SHP77 treated with DMSO at 0.1 percent for 48 hours (cell line): Measurements from ENCODE around the gene POC1A.

Experiments
- DNase-seq: peaks from one replicate; lab custom pipeline; 2025; lab: John Stamatoyannopoulos, UW

POC1A gene

DNA sequence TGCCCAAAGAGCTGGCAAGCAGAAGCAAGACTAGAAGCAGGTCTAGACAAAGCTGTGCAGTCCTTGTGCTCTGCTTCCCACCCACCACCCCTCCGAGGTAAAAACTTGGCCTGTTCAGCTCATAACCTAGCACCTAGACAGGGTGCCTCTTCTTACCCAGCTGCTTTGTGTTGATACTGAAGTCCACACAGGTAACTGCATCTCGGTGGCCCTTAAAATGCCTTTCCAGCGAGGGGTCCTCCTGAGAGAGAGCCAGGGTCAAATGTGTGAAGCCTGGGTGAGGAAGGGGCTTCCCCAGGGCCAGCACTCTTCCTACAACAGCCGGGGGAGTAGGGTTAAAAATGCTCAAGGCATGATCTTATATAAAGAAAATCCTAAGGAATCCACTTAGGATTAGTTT is 3.4 kb downstream of the POC1A start:
- no peak for DNase-seq

DNA sequence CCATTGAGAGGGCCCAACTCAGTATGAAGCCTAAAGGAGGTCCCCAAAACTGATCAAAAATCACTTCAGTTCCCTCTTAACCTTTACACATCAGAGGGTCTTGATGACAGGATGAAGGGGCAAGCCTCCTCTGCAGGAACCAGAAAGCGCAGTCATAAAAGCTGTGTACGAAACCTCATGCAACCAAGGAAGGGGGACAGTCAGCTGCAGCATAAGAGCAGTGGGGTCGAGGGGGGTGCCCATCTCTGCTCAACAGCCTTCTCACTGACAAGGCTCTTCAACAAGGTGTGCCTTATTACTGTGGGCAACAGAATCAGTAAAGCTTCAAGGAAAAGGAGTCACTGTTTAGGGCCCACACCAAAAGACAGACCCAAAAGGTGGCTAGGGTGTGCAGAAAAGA is 3.9 kb downstream of the POC1A start:
- DNase-seq: no peak

DNA sequence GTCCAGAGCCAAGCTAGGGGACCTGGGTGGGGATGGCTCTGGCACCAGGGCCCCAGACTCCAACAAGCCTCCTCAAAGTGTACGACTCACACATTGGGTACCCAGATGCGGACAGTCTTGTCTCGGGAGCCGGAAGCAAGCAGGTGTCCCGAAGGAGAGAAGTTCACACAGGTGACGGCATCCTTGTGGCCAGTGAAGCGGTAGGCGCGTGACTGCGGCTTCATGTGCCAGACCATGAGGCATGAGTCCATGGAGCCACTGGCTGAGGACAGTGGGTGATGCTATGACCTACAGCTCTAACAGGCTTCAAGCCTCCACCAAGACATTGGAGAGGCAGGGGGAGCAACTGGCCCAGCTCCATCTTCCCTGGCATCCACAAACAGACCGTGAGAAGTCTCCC is 4.5 kb downstream of the POC1A start:
- DNase-seq: no peak

DNA sequence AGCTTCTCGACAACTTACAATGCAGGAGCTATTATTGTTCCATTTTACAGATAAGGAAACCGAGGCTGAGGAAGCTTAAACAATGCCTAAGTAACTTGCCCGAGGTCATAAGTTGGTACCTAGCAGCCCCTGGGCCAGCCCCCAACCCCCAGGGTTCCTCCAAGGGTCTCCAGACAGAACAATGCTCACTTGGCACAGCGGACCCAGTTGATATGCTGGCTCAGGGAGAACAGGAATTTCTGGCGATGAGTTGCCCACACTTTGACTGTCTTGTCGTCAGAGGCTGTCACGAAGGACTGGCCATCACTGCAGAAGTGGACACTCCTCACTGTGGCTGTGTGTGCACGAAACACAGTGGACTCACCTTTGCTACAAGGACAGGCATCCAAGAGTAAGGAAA is 5.2 kb downstream of the POC1A start:
- DNase-seq: no peak

- DNase-seq: no peak
Observed at GRCh38 chr3:52147804-52148203, 6.4 kb downstream of the POC1A start.

GRCh38 chr3:52146811-52147210 is 7.4 kb downstream of the POC1A start:
- DNase-seq: no peak

DNA sequence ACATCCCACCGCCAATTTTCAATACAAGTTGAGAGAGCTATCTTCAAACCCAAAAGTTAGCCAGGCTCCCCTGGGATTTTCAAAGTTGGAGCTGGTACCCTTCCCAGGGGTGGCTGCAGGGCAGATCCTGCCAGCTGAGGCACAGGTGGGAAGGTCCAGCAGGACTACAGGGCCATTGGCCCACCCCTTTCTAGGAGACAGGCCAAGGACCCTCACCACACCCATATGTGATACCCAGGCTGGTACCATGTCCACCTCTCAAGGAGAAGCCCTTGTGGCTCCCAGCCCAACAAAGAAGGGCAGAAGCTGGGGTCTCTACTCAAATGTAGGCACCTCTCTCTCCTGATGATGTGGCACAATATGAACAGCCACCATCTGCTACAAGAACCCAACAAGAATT is 8.0 kb downstream of the POC1A start:
- no peak for DNase-seq

GRCh38 chr3:52145736-52146110 is 8.5 kb downstream of the POC1A start:
- DNase-seq: no peak

GRCh38 chr3:52144796-52145735 is 9.2 kb downstream of the POC1A start:
- no peak for DNase-seq

DNA sequence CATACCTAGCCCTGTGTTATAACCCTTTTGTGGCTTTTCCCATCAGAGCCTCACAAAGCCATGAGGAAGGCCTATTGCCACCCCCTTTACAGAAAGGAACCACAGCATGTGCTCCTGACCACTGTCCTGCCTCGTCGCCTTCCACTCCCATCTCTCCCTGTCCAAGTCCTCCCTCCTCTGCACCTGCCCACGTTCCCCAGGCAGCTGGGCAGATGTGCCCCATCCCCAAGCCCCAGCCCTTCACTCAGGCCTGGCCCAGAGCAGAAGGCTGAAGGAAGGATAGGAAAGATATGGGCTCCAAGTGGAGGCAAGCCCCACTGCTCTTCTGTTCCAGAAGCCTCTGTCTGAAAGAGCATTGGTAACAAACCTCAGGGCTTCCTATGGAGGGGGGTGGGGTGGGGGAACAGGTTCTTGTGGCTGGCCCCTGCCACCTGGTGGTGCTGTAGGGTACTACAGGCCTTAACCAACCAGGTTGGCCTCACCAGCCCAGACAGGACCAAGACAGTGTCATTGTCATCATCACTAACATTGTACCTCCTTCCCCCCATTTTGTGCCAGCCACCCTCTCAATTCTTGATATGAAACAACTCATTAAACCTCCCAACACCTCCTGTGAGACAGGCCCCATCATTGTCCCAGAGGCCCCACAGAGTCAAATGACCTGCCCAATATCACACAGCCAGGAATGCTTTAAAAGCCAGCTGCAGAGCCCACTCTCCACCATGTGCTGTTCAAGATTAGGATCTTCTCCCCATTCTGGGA is 10.0 kb downstream of the POC1A start:
- no peak for DNase-seq

GRCh38 chr3:52143616-52144015 is 10.6 kb downstream of the POC1A start:
- no peak for DNase-seq

GRCh38 chr3:52143156-52143555 is 11.1 kb downstream of the POC1A start:
- DNase-seq: no peak

- no peak for DNase-seq
Observed at GRCh38 chr3:52141751-52142150, 12.5 kb downstream of the POC1A start.

DNA sequence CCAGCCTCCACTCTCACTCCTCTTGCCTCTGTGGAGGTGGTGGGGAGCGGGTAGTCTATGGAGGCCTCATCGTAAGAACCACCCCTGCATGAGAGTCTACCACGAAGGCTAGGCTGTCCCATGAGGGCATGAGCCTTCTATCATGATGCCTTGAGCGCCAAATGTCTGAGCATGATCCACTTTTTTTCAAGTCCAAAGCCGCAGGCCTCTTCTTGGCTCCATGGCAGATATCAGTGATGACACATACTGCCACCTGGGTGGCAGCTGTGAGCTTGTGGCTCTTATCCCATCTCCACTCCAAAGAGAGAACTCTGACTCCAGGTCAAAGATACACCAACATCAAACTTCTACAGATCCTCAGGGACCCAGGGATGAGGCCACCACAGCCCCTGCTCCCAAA is 13.5 kb downstream of the POC1A start:
- DNase-seq: no peak

GRCh38 chr3:52140000-52140399 is 14.2 kb downstream of the POC1A start:
- no peak for DNase-seq

DNA sequence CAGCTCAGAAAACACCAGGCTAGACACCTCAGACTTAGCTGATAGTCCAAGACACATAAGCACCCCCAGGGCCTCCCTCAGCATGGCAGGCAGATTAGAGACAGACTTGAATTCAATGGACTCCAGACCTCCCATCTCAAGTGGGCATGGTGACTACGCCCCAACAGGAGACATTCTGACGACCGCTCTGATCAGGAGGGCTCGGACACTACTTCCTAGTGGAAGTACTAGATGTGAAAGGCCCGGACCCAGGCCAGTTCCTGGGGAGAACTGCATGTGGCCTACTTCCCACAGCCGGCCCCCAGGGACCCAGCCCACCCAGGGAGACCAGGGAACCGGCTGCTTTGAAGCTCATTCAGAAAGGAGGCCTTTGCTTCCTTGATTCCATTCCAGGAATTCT is 16.9 kb downstream of the POC1A start:
- no peak for DNase-seq

- DNase-seq: no peak
Observed at GRCh38 chr3:52136513-52136912, 17.7 kb downstream of the POC1A start.

DNA sequence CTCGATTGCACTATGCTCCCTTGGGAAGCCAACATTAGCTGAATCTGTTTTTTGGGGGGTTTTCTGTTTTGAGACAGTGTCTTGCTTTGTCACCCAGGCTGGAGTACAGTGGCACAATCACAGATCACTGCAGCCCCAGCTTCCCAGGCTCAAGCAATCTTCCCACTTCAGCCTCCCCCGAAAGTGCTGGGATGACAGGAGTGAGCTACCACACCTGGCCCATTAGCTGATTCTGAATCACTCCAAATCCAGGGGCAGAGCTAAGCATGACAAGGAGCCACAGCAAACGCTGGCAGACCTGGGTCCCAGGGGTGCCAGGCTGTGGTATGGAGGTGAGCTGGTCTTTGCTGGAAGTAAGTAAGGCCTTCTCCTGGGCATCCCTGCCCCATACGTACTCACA is 18.9 kb downstream of the POC1A start:
- DNase-seq: no peak

- DNase-seq: no peak
Observed at GRCh38 chr3:52134761-52135160, 19.5 kb downstream of the POC1A start.

DNA sequence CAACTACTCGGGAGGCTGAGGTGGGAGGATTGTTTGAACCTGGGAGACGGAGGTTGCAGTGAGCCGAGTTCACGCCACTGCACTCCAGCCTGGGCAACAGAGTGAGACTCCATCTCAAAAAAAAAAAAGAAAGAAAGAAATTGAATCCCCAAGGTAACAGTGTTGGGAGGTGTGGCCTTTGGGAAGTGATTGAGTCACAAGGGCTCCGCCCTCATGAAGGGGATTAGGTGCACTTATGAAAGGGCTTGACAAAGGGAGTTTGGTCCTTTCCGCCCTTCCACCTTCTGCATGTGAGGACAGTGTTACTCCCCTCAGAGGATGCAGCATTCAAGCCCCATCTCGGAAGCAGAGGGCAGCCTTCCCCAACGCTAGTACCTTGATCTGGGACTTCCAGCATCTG is 21.3 kb downstream of the POC1A start:
- DNase-seq: no peak

DNA sequence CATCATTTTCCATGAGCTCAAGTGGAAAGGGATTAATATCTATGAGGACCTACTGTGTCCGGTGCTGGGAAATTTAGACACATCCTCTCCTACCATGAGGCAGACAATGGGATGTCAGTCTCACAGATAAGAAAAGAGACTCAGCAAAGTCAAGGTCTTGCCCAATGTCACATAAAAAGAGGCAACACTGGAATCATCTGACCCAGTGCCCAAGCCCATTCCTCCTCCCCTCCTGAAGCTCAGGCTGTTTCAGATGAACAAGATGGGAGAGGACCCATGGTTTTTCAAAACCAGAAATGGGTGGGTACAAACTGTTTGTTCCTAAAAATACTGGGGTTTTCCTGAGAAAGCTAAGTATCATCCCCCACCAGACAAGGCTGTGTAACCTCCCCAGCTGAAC is 22.2 kb downstream of the POC1A start:
- no peak for DNase-seq

- no peak for DNase-seq
Observed at GRCh38 chr3:52130966-52131622, 23.1 kb downstream of the POC1A start.
